Kidney epithelial cell (primary cell): ENCODE data around the gene POP4. TPM values are rescaled to one million over a fixed set of nuclear protein-coding genes. Genes with fewer than 3 reads are reported as not detected.

Experiments
- DNase-seq: peaks from one replicate; pipeline ENCODE4 v3.0.0-alpha.2; 2010; ENCODE audit warnings: low read depth
- H3K27me3 ChIP-seq: 2 replicates; pipeline ENCODE4 v1.6.0; 2011; ENCODE audit warnings: low read length; ENCODE audit not compliant: control insufficient read depth, insufficient read depth
- H3K36me3 ChIP-seq: 2 replicates; pipeline ENCODE4 v1.5.1; 2011; ENCODE audit warnings: low read length; ENCODE audit not compliant: control insufficient read depth, insufficient read depth
- H3K4me3 ChIP-seq: 2 replicates; pipeline ENCODE4 v1.5.1; 2011; ENCODE audit warnings: low read depth, mild to moderate bottlenecking, control low read depth, low read length
- CTCF ChIP-seq: IDR thresholded peaks from 2 replicates; pipeline ENCODE4 v1.5.1; 2011; ENCODE audit warnings: mild to moderate bottlenecking, moderate library complexity, low read length, control low read depth, inconsistent platforms; ENCODE audit not compliant: insufficient read depth, poor library complexity, severe bottlenecking
- total RNA-seq: library from RNA; depleted of rRNA; stranded (reverse); fragments of >200 nt; gene quantifications from 2 replicates; pipeline ENCODE4 v1.2.3, GENCODE V29; 2015

Gene POP4
- total RNA-seq, 1 donor from 2014 or later, result 68.1 TPM

GRCh38 chr19:29590278-29590677 is 15.8 kb upstream of the POP4 start:
- H3K36me3 ChIP-seq, result no peaks in the 10 kb centered on the region
- no peak for DNase-seq
- no peak overlapping the region for H3K4me3 ChIP-seq
- H3K27me3 ChIP-seq, result peaks cover 6% of the 10 kb centered on the region
- no peak for TF ChIP-seq CTCF

DNA sequence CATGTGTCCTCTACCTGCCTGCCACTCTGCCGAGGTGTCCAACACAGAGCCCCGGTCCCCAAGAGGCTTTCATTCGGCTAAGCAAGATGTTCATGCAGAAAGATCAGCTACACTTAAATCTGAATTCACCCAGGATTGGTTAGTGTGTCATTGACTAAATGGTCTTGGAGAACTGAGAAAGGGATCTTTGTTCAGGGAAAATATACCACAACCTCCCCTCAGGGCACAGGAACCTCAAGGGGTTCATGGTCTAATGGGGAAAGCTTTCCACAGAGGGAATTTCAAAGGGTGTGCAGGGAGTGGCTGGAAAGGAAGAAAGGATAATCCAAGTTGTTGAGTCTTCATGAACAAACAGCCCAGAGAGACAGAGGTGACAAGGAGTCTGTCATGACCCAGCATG is 14.4 kb upstream of the POP4 start:
- Histone ChIP-seq H3K4me3 (no peak overlapping the region), H3K36me3 (no peaks in the 10 kb centered on the region), H3K27me3 (peaks cover 6% of the 10 kb centered on the region)
- DNase-seq, result no peak
- no peak for TF ChIP-seq CTCF

DNA sequence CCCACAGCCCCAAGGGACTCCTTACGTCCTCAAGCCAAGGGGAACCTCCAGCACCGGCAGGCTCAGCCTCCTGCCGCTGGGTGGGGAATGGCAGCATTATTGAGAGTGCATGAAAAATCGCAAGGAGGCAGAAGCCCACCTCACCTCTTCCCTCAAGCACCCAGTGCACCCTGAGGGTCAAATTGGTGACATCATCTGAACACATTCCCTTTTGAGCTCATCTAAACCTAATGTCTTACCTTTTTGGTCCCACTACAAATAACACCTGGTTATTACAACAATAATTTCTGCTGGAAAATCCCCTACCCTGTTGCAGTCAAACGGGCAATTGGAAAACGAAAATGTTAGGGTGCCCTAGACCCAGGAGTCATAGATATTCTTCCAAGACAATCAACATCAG is 12.2 kb upstream of the POP4 start:
- Histone ChIP-seq H3K36me3 (no peaks in the 10 kb centered on the region), H3K27me3 (peaks cover 6% of the 10 kb centered on the region), H3K4me3 (no peak overlapping the region)
- TF ChIP-seq CTCF, result no peak
- DNase-seq, result no peak

DNA sequence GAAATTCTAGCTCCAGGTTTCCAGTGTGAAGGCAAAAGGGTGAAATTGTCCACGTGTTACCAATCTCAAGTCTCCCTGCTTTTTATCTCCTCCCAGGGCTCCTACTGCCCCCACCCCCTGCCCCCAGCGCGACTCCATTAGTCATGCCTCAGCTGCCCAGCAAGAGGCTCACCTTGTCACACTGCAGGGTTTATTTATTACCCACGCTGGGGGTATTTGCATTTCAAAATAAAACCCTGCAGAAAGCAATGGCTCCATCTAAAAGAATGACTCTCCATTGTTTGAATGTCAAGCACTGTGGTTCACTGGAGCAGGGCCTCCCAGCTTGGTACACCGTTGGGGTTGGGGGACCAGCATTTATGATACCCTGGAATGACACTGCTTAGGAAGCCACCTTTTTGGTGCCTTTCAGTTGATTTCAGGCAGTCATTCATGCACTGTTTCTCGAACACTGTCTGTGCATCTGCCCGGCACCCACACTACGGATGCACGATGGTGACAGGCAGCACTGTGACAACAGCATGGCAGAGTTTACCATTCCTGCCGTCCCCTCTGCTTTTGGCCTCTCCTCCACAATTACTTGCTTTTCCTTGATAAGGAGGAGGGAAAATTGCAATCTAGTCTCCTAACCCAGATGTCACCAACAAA is 9.9 kb upstream of the POP4 start:
- Histone ChIP-seq H3K36me3 (no peaks in the 10 kb centered on the region), H3K4me3 (no peak overlapping the region), H3K27me3 (peaks cover 4% of the 10 kb centered on the region)
- no peak for TF ChIP-seq CTCF
- no peak for DNase-seq

DNA sequence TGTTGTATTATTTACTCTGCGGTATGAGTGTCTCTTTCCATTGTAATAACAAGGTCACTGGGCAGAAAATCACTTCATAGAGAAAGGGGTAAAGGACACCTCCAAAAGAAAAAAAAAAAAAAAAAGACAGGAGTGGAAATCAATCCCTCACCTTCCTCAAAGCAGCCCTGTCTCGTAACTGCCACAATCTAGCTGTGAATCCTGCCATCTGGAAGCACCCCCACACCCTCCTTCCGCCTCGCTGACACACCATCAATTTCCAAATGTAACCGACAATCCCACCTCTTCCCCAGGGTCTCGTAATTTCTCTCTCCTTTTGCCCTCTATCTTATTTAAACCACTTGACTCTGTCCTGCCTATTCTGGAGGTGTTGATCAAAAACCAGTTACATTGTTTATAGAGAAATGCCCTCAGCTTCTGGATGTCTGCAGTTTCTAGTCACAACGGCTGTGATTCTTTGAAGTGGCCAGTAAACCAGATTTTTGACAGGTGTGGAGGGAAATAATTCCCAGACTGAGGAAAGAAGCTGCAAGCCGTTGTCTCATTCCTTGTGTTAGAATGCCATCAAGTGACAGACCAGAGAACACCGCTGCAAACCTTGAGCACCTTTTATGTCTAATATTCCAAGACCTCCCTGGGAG is 9.1 kb upstream of the POP4 start:
- H3K36me3 ChIP-seq, result no peaks in the 10 kb centered on the region
- H3K27me3 ChIP-seq, result no peaks in the 10 kb centered on the region
- no peak overlapping the region for H3K4me3 ChIP-seq
- no peak for DNase-seq
- peak; percentile 33 for TF ChIP-seq CTCF

DNA sequence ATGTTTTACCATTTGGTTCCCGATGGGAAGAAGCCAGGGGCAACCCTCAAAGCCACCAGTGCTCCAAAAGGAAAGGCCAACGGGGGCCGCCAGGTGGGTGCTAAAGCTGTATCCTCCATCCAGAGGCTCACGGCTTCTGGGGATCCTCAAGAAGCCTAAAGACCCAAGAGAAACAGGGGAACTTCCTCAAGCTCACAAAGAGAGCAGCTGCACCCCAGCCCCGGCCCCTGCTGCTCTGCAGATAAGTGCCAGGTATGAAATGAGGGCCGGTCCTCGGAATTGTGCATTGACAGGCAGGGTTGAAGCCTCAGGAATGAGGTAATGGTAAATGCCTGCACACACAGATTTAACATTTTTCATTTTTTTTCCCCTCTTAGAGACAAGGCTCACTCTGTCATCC is 8.0 kb upstream of the POP4 start:
- H3K27me3 ChIP-seq, result no peaks in the 10 kb centered on the region
- TF ChIP-seq CTCF, result no peak
- no peak overlapping the region for H3K4me3 ChIP-seq
- DNase-seq, result no peak
- H3K36me3 ChIP-seq, result no peaks in the 10 kb centered on the region
